HG03175 (cell line): ENCODE measurements around the gene SOWAHC.

Experiments
- ATAC-seq: cut with Tn5 transposase; IDR thresholded peaks from one replicate; pipeline ENCODE4 v1.9.1; 2021; ENCODE audit warnings: mild to moderate bottlenecking, moderate library complexity; ENCODE audit not compliant: unreplicated experiment

The SOWAHC gene

GRCh38 chr2:109645412-109646184 is 31.4 kb downstream of the SOWAHC start:
- ATAC-seq = no peak

DNA sequence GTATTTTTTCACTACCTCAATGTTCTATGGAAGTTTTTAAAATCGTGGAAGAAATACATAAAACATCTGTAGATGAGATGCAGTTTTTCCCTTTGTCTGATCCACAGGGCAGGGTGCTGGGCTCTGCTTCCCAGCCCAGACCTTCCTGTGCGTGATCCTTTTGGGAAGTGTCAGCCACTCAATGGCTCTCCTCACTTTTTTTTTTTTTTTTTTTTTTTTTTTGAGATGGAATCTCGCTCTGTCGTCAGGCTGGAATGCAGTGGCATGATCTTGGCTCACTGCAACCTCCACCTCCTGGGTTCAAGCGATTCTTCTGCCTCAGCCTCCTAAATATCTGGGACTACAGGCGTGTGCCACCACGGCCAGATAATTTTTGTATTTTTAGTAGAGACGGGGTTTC is 32.8 kb downstream of the SOWAHC start:
- no peak for ATAC-seq

- no peak for ATAC-seq
Observed at GRCh38 chr2:109647636-109648035, 33.5 kb downstream of the SOWAHC start.

DNA sequence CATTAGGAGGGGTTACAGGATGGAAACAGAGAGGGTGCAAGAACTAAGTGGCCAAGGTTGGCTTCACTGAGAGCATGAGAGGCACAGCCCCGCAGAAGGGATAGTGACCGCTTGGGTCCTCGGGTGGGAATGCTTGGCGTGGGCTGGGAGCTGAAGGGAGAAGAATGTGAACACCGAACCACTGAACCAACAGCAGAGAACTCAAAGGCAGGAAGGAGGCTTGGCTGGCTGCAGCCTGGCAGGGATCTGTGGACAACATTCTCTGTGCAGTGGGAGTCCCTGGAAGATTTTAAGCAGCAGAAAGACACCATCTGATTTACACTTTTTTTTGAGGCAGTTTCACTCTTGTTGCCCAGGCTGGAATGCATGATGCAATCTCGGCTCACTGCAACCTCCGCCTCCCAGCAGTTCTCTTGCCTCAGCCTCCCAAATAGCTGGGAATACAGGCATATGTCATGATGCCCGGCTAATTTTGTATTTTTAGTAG is 33.9 kb downstream of the SOWAHC start:
- no peak for ATAC-seq

DNA sequence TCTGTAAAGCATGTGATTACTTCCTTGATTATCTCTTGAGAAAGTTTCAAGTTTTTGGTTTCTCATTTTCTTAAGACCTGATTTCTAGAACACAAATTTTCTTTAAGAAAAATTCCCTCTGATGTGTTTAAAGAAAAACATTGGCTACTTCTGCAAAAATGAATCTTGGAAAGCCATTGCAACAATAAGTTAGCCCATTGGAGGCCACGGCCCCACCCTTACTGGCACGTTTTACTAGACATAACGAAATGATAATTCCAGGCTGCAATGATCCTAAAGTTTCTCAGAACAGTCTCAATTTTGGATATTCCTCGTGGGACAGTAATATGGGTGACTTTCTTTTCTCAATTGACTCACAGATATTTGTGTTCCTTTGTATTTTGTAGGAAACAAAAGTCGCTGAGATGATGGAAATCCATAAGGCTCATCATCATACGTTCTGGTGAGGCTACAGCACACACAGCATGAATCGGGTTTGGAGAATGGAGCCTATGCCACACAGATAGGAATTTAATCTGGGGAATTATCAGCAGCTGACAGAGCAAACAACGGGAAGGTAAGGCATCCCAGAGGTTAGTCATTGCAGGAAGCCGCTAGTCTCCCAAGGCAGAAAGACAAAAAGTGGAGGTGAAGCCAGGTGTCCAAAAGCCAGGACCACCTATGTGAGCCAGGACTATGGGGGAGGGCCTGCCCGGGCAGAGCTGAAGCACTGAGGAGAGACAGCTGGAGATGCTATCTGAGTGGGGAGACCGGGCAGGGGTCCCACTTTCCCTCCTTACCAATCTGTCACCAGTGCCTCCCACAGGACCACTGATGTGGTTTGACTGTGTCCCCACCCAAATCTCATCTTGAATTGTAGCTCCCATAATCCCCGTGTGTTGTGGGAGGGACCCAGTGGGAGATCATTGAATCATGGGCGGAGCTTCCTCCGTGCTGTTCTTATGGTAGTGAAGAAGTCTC is 35.9 kb downstream of the SOWAHC start:
- no peak for ATAC-seq

GRCh38 chr2:109654326-109655050 is 40.3 kb downstream of the SOWAHC start:
- ATAC-seq = no peak

GRCh38 chr2:109655287-109655686 is 41.1 kb downstream of the SOWAHC start:
- ATAC-seq = no peak

- ATAC-seq = no peak
Observed at GRCh38 chr2:109659396-109660045, 45.4 kb downstream of the SOWAHC start.

GRCh38 chr2:109660046-109660860 is 46.1 kb downstream of the SOWAHC start:
- no peak for ATAC-seq

- ATAC-seq = no peak
Observed at GRCh38 chr2:109662889-109663288, 48.7 kb downstream of the SOWAHC start.

DNA sequence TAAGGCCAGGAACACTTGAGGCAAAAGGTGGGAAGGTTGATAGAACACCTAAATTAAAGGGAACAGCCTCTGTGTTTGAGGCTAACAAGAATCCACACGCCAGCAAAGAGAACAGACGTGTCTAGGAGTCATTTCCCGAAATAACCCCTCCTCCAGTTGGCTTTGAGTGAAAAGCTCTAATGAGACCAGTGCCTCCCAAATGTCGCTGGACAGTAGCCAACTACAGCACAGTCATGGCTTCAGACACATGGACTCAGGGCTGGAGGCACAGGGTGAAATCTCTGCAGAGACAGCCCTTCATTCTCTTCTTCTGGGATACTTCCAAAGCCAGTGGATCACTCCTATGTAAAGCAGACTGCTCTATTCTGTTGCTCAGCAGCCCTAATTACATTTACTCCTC is 49.6 kb downstream of the SOWAHC start:
- no peak for ATAC-seq

DNA sequence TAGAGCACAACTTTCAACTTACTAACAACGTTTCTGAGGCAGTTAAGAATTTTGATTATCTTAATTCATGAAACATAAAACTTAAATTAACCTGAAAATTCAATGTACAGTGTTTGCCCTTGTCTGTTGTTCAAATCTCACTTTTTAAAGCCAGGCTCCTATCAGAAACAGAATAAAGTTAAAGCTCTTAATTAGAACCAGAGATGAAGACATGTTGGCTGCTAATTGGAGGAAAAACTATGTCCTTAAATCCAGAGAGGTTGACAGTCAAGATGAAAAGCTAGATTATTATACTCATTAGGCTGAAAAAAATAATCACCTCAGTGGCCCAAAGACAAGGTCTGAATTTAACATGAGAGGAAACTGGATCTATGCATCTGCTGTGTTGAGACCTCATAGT is 52.3 kb downstream of the SOWAHC start:
- ATAC-seq = no peak
